GM13976 (cell line): ENCODE measurements around the gene NBEAL2.

Experiments used
- DNase-seq: peaks from one replicate; pipeline ENCODE4 v3.0.0; 2012; ENCODE audit warnings: low spot score
- in situ Hi-C: fragments of 300-500 bp; cut with MboI; formaldehyde crosslinking; loops from one replicate; pipeline ENCODE4 v1.12.0; 2022; ENCODE audit warnings: low sequenced_read_pairs, mixed read lengths, inconsistent platforms; ENCODE audit not compliant: unreplicated experiment
- TF ChIP-seq, protein P1 (sequence below): IDR thresholded peaks from 2 replicates; pipeline ENCODE4 v1.5.1; 2012; ENCODE audit warnings: borderline replicate concordance, mild to moderate bottlenecking; ENCODE audit not compliant: insufficient read depth; ENCODE audit errors: extremely low read depth, missing control alignments, control extremely low read depth

The NBEAL2 gene

DNA sequence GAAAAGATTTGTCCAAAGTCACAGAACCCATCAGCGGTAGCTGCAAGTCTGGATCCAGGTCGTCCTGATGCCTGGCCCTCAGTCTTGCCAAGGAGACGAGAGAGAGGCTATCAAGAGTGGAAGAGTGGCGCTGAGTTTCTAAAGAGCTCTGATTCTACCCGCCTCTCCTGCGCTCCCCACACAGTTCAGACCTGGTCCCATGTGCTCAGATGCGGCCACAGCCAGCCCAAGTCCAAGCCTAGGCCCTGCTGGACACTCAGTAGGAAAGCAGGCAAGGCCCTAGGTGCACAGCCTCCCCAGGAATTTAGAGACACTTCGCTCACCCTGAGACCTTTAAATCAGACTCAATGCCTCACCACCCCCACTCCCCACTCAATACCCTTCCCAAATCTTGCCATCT lies 35.3 kb upstream of the NBEAL2 start:
- in situ Hi-C loops: no loop called here
- DNase-seq: no peak
- TF ChIP-seq, protein P1, sequence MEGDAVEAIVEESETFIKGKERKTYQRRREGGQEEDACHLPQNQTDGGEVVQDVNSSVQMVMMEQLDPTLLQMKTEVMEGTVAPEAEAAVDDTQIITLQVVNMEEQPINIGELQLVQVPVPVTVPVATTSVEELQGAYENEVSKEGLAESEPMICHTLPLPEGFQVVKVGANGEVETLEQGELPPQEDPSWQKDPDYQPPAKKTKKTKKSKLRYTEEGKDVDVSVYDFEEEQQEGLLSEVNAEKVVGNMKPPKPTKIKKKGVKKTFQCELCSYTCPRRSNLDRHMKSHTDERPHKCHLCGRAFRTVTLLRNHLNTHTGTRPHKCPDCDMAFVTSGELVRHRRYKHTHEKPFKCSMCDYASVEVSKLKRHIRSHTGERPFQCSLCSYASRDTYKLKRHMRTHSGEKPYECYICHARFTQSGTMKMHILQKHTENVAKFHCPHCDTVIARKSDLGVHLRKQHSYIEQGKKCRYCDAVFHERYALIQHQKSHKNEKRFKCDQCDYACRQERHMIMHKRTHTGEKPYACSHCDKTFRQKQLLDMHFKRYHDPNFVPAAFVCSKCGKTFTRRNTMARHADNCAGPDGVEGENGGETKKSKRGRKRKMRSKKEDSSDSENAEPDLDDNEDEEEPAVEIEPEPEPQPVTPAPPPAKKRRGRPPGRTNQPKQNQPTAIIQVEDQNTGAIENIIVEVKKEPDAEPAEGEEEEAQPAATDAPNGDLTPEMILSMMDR: no peak

DNA sequence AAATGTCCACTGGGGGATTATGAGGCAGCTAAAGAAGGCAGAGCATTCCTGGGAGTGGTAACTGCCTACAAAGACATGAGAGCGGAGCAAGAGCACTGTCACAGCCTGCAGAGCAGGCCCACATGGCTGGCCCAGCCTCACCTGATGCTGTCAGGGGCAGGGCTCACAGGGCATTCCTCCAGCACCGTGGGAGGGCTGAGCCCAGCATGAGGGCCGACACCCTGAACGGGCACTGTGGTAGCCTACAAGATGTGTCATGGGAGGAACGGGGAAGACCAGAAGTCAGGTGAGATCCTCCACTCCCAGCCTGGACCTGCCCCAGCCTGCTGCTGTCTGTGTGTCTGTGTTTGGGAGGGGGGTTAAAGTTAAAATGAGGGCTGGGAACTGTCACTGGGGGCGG lies 33.0 kb upstream of the NBEAL2 start:
- in situ Hi-C loops: no loop called here

DNA sequence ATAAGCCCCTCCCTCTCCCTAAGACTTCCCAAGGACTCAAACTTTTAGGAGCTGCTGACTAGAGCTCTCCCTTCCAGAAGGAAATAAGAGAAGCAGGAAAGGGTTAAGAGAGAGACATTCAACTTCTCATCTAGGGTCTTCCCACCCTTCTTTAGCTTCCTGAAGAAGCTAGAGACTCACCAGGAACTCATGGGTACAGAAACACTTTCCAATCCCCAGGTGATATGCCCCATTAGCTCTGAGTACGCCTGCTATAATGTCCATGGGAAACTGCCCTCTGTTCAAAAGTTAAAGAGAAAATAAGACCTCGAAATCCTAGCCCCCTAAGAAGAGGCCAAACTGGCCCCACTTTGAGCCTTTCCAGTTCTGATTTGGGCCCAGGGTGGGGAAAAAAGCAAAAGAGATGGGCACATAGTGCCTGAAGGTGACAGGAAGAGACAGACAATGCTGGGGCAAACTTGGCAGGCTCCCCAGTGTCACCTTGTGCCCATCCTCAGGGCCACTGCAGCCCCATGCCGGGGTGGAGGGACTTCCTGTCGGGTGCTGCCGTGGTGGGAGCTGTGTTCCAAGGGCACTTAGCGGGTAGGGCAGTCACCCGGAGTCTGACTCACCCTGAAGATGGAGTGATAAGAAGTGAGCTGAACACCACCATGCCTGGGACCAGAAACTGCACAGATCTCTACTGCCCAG lies 32.5 kb upstream of the NBEAL2 start:
- TF ChIP-seq, protein P1: no peak
- DNase-seq: no peak
- in situ Hi-C loops: no loop called here

More for the DNA sequence above, 33.0 kb upstream of the NBEAL2 start:
- DNase-seq: no peak
- TF ChIP-seq, protein P1: no peak

DNA sequence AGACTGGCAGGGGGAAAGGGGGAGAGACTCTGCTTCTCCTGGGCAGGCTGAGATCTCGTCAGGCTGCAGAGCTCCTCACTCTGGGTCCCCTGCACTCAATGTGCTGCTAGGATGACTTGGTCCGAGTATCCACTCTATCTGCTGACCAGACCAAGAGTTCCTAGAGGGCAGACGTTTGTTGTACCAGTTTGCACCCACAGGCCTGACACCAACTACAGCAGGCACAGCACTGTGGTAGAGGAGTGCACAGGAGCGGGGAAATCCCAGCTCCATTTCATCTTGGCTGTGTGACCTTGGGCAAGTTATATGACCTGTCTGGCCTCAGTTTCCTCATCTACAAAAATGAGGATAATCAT lies 31.9 kb upstream of the NBEAL2 start:
- TF ChIP-seq, protein P1: no peak
- in situ Hi-C loops: no loop called here
- no peak for DNase-seq

DNA sequence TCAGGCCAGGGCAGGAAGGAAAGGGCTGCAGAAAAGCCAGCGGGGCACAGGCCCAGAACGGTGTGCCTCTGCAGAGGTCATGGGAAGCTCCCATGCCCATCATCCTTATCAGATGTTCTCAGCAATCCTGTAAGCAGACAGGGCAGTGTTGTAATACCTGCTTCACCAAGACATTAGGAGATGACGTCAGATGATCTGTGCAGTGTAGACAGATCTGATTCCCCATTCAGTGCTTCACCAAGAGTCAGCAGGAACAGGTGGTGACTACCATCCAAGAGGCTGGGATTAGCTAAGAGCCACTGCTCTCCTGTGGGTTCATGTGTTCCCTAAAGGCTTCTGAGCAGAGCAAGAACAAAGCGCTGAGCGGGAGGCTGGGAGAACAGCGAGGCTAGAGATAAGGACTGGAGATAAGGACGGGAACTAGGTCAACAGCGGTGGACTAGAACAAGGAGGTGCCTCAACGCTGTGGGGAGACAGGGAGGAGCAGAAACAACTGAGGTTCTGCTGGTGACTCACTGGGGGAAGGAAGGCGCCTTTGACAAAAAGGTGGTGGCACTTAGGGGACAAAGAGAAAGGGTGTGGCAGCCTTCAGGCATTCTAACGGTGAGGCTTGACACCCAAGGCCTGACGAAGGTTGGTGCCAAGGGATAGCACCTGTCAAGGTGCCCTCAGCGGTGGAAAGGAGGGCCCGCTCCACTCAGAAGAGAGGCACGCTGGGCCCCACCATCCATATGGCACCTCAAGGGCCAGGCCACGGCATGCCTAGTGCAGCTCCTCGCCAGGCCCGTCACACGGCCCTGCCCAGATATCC lies 31.3 kb upstream of the NBEAL2 start:
- DNase-seq: no peak
- TF ChIP-seq, protein P1: no peak
- in situ Hi-C loops: no loop called here

DNA sequence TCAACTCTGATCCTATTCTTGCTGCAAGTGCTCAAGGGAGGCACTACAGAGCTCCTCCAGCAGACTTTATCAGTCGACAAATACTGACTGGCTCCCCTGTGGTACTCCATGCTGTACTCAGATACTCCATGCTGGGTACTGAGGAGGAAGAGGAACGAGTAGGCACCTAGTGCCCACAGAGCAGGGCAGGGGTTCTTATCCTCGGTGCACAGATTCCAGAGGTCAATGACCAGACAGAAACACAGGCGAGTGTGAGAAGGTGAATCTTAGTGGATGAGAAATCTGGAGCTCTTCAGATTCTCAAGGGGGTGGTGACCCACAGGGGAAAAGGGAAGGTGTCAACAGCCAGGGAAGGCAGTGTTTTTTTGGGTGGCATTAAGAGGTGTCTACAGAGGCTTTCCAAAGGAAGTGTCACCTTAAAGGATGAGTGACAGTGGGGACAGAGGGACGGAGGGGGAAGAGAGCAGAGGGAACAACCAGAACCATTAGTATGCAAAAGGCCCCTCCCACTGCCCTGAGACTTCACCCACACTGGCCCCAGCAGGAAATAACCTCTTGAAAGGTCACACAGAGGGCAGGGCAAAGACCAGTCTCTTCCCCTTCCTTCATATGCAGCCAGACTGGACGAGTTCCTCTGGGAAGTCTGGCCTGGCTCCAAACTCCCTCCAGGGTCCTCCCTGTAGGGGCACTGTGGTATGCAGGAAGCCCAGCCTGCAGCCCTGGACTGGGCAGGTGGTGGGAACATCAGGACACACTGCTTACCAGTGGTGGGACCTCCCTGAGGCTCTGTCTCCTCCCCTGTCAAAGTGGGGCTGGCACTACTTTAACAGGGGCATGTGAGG lies 30.4 kb upstream of the NBEAL2 start:
- DNase-seq: peak; percentile 69
- in situ Hi-C loops: no loop called here
- TF ChIP-seq, protein P1: no peak
